ENCODE data around the gene CYP4A22.
"Not testable (repeated sequence)": the region's sequence is repeated elsewhere in the genome, so short reads cannot be mapped to it uniquely, and the experiment has no call there.

Gene CYP4A22

GRCh38 chr1:47157957-47158356, 20.7 kb downstream of the CYP4A22 start:
- DNase-seq, result not testable (repeated sequence)

GRCh38 chr1:47160716-47161115, 23.5 kb downstream of the CYP4A22 start:
- DNase-seq, result no peak

GRCh38 chr1:47161298-47162040, 24.2 kb downstream of the CYP4A22 start:
- no peak for DNase-seq

- DNase-seq, result no peak
Measured at GRCh38 chr1:47164552-47164951, 27.3 kb downstream of the CYP4A22 start.

- no peak for DNase-seq
Measured at GRCh38 chr1:47172782-47173181, 35.5 kb downstream of the CYP4A22 start.

GRCh38 chr1:47174656-47175020, 37.4 kb downstream of the CYP4A22 start:
- DNase-seq, result peak; percentile 37

- peak; percentile 70 for DNase-seq
Measured at GRCh38 chr1:47175227-47175934, 38.1 kb downstream of the CYP4A22 start.

- no peak for DNase-seq
Measured at GRCh38 chr1:47178020-47178419, 40.8 kb downstream of the CYP4A22 start.

GRCh38 chr1:47178654-47179016, 41.4 kb downstream of the CYP4A22 start:
- DNase-seq, result no peak

GRCh38 chr1:47179017-47179987, 42.1 kb downstream of the CYP4A22 start:
- peak; percentile 89 for DNase-seq

GRCh38 chr1:47179988-47180563, 42.8 kb downstream of the CYP4A22 start:
- no peak for DNase-seq

GRCh38 chr1:47180603-47181094, 43.4 kb downstream of the CYP4A22 start:
- no peak for DNase-seq

- peak; percentile 35 for DNase-seq
Measured at GRCh38 chr1:47181095-47181954, 44.1 kb downstream of the CYP4A22 start.

GRCh38 chr1:47181955-47182675, 44.9 kb downstream of the CYP4A22 start:
- no peak for DNase-seq

- peak; percentile 44 for DNase-seq
Measured at GRCh38 chr1:47182676-47183235, 45.5 kb downstream of the CYP4A22 start.

GRCh38 chr1:47183308-47184089, 46.3 kb downstream of the CYP4A22 start:
- DNase-seq, result peak; percentile 47

GRCh38 chr1:47184090-47184821, 47.0 kb downstream of the CYP4A22 start:
- peak; percentile 48 for DNase-seq

- no peak for DNase-seq
Measured at GRCh38 chr1:47184822-47185677, 47.8 kb downstream of the CYP4A22 start.

Data from activated CD8-positive, alpha-beta memory T cell treated with anti-CD3 and anti-CD28 coated beads for 24 hours (primary cell).